Upper lobe of left lung (tissue), 4 donors: Measurements from ENCODE around the gene CLMN.

Experiments
- CTCF ChIP-seq, 6 experiments: fragments of 450-650 bp in 4 of 6; fragments of 200-600 bp in 2 of 6; sonication (generic) in 2 of 6; IDR thresholded peaks; one replicate each; pipeline ENCODE4 v1.5.1; 2016 to 2019; ENCODE audit warnings: antibody characterized with exemption in 6 of 6
- EP300 ChIP-seq, 4 donors: sonication (generic); formaldehyde crosslinking; IDR thresholded peaks; one replicate each; pipeline ENCODE4 v1.5.1; 2017; ENCODE audit warnings: antibody characterized with exemption in 4 of 4, control low read depth in 2 of 4
- POLR2A ChIP-seq, 4 donors: fragments of 450-650 bp; IDR thresholded peaks; one replicate each; pipeline ENCODE4 v1.5.1; 2016 to 2017; ENCODE audit warnings: antibody characterized with exemption in 4 of 4, mild to moderate bottlenecking in 2 of 4
- POLR2AphosphoS5 ChIP-seq, 2 donors: sonication (generic); formaldehyde crosslinking; IDR thresholded peaks; one replicate each; pipeline ENCODE4 v1.5.1; 2017; ENCODE audit warnings: antibody characterized with exemption in 2 of 2

GRCh38 chr14:95199298-95199983 is 120.3 kb downstream of the CLMN start:
- no peak for TF ChIP-seq CTCF (IDR thresholded peaks at IDR 0.05)
- TF ChIP-seq POLR2A (IDR thresholded peaks at IDR 0.05) = no peak
- TF ChIP-seq POLR2AphosphoS5 (IDR thresholded peaks at IDR 0.05) = no peak
- TF ChIP-seq EP300 (IDR thresholded peaks at IDR 0.05) = no peak
